Activated CD4-positive, alpha-beta T cell treated with anti-CD3 and anti-CD28 coated beads for 1 hour (primary cell): Measurements from ENCODE around the gene CEACAM6.

ENCODE experiments used
- DNase-seq: peaks from one replicate; pipeline ENCODE4 v3.0.0-alpha.2; 2020

The CEACAM6 gene

DNA sequence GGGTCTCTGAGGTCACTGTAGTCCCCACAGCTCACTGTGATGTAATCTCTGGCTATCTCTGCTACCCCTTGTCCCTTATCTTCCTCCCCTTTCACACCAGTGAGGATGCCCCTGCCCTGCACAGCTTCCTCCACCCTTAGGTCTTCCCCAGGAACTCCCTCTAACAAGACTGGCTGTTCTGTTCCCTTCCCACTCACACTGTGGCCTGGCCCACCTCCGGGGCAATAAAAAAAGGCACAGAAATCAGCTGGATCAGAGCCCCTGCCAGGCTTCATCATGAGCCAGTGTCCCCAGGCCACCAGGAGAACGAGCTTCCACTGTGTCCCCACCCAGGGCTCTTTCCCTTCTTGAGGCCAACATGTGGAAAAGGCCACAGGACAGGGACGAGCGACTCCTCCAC lies 45.7 kb downstream of the CEACAM6 start:
- DNase-seq = no peak

DNA sequence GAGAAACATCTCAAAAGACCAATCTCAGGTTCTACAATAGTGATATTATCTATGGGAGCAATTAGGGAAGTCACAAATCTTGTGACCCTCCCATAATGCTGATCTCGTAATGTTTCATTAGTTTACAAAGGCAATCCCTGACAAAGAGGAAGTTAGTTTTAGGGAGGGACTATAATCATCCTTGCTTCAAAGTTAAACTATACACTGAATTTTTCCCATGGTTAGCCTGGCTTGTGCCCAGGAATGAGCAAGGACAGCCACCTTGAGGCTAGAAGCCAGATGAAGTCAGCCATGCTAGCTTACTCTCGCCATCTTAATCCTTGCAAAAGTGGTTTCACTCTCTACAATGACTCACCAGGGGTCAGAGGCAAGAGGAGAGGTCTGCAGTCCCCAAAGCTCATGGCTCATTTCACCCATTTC lies 46.5 kb downstream of the CEACAM6 start:
- no peak for DNase-seq

GRCh38 chr19:41802770-41803169 lies 47.4 kb downstream of the CEACAM6 start:
- no peak for DNase-seq

DNA sequence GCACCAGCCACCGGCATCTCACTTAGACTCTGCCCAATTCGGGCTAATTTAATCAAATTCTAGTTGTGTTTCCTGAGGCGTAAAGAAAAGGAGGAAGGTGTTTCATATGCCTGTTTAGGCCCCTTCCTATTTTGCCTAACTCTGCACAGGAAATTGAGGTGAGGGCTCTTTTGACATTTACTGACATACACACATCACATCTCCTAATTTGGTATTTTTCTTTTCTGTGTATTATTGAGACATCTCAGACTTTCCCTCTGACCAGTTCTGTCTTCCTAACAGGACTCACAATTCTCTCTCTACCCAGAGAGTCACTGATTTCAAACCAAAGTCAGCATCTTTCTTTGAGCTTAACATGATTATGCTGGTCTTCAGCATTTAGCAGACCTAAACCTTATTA lies 49.0 kb downstream of the CEACAM6 start:
- no peak for DNase-seq

GRCh38 chr19:41807176-41807575 lies 51.8 kb downstream of the CEACAM6 start:
- DNase-seq = no peak

DNA sequence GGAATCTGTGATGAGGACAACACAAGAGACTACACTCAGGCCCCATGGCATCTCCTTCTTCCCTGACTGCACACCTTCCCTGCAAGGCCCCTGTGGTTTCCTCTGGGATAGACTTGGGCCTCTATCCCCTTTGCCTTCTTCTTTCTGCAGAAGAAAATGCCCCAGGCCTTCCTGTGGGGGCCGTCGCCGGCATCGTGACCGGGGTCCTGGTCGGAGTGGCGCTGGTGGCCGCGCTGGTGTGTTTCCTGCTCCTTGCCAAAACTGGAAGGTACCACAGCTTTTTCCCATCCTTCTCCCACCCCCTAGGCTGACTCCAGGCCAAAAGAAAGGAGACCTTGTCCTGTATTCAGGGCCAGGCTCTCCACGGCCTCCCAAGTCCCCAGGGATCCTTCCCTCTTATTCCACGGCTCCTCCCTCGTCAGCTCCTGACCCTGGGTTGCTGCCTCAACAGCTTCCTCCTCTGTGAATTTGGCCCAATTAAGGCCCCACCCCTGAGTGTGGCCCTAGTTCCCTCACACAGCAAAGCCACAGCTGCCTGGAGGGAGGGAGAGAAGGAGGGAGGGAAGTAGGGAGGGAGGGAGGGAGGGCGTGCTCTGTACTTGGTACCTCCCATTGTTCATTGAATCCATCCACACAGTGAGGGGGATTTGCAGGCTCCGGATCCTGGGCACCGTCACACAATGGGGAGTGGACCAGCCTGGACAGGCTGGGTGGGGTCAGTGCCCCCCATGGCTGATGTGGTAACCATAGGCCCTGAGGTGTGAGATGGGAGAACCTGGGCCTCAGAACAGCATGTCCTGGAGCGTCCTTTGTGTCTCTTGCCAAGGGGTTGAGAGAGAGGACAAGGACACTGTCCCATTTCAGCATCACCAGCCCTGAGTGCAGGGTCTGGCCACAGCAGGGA lies 53.6 kb downstream of the CEACAM6 start:
- no peak for DNase-seq

DNA sequence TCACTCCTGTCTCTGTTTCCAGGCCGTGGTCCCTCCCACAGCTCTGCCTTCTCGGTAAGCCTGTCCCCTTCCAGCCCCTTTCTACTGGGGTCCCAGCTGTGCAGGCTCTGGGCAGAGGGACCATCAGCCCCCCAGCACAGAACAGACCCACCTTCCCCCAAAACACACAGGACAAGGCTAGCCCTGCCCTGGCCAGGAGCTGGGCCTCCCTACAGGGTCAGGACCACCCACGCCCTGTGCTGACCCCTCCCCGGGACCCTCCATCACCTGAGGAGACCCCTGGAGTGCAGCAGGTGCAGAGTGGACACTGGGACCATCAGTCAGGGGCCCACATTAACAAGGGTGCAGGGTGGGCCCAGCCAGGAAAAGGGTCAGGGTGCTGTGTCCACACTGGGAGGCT lies 55.0 kb downstream of the CEACAM6 start:
- no peak for DNase-seq

DNA sequence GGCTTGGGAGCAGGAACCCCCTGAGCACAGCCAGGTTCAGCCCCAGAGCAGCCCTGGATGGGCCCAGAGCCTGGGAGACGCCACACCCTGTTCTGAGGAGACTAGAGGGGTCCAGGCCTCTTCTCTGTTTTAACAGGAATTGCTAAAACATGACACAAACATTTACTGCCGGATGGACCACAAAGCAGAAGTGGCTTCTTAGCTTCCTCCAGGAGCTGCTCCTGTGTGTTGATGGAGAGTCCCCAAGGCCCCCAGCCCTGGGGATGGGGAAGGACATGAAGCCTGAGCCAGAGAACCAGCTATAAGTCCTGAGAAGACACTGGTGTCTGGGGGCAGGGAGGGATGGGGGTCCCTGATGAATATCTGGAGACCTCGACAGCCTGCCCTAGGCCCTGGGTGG lies 55.7 kb downstream of the CEACAM6 start:
- DNase-seq = no peak

GRCh38 chr19:41811981-41812380 lies 56.7 kb downstream of the CEACAM6 start:
- DNase-seq = no peak

DNA sequence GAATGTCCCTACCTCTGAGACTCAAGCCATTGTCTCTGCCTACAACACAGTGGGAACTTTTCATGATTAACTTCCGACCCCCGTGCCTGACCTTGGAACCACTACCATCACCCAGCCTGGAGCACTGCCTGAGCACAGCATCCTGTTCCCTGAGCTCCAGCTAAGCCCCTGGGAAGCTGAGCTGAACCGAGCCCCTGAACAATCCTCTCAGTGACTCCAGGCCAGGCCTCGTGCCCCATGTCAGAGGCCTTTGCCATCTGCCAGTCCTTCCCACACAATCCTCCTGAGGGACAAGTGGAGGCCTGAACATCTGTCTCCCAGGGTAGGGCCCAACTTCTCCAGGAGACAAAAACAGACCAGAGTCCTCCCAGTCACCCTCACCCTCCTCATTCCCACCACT lies 58.6 kb downstream of the CEACAM6 start:
- DNase-seq = no peak

DNA sequence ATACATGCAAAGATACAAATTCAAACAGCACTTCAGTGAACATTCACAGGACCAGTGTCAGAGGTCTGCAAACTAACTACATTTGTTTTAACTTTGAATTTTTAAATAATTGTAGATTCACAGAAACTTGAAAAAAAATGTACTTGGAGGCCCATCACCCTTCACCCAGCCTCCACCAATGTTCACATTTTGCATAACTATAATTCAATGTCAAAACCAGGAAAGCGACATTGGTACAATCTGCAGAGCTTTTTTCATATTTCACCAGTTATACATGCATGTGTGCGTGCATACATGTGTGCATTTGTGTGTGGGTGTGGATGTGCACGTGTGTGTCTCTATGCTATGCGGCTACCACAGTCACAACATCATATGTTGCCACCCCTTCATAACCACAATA lies 60.0 kb downstream of the CEACAM6 start:
- DNase-seq = no peak

GRCh38 chr19:41816761-41817160 lies 61.4 kb downstream of the CEACAM6 start:
- DNase-seq = no peak

DNA sequence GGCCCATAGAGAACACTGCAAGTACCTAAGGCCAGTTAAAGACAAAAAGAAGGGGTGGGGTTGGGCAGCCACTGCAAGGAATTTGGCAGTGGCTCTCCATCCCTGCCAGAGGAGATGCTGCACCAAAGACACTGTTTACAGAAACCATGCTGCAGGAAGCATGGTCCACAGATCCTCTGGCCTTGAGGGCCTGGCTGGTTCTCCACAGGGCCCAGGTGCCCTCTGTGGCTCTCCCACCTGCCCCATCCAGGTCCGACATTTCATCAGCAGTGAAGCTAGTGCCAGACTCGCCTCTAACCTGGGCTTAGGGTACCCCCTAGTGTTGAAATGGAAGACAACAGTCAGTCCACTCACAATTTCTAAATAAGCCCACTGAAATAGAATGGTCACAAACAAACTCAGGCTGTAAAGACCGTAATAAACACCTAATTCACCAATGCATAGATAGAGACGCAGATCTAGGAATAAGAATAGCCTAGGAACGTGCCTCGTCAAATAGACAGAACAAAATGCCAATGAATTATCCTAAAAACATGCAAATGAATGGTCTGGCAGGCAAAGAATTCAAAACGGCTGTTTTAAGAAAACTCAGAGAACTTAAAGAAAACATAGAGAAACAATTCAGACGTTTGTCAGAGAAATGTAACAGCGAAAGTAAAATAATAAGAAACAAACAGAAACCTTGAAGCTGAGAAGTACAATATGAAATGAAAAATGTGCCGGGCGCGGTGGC lies 65.8 kb downstream of the CEACAM6 start:
- no peak for DNase-seq
